Measurements from ENCODE around the gene MMADHC. TPM values are rescaled to one million over a fixed set of nuclear protein-coding genes. Genes with fewer than 3 reads are reported as not detected.

The MMADHC gene
- 10 to 100 TPM; 21.1 to 80.9 (median 68.9) TPM for total RNA-seq

- Histone ChIP-seq H3K4me1 (peaks cover 15 to 38% (median 33%) of the 10 kb centered on the region in 4 donors), H3K4me3 (peak within 1 kb of the TSS; percentile 58 to 74 (median 63)), H3K27me3 (no peaks in the 10 kb centered on the region), H3K9me3 (no peaks in the 10 kb centered on the region), H3K36me3 (peaks cover 0 to 11% (median 0%) of the 10 kb centered on the region in 4 donors), H3K27ac (peak within 1 kb of the TSS; percentile 91 to 99 (median 97))
- 0% methylated on average over 34 to 45 of the region's 45 CpGs for WGBS, 2 donors
- ATAC-seq (ENCODE audit: low FRiP score in 2 of 2): peak; percentile 98 to 99
- DNase-seq: peak; percentile 94 to 96
- no peak for TF ChIP-seq EP300 (IDR thresholded peaks at IDR 0.05)
- TF ChIP-seq POLR2A (IDR thresholded peaks at IDR 0.05): peak in 3 of 4 donors; percentile 82 to 92 (median 85)
- TF ChIP-seq POLR2AphosphoS5 (IDR thresholded peaks at IDR 0.05): peak; percentile 96 to 98
- peak in 2 of 6 experiments; percentile 11 to 32 for TF ChIP-seq CTCF (IDR thresholded peaks at IDR 0.05)
Observed at GRCh38 chr2:149587220-149587949, at the start of gene MMADHC. TSS of gene MMADHC (minus strand) at chr2:149587775. CDS start at chr2:149587097, 678 bp downstream.

DNA sequence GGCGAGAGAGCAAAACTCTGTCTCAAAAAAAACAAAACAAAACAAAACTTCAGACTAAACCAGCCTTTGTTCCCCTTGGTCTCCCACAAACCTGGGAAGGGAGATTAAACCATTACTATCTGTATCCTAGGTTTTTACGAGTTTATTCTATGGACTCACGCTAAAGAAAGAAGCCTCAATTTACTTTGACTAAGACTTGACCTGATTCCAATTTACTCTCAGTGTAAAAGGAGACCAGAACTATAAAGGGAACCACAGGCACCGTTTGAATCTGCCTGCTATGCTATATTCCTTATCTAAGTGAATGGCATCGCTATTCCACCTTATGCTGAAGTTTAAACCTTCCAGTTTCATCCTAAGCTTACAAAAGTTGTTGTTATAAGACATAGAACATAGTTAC is 46.5 kb upstream of the MMADHC start:
- no peak for DNase-seq
- Histone ChIP-seq H3K4me3 (no peak overlapping the region), H3K4me1 (no peaks in the 10 kb centered on the region), H3K27me3 (no peaks in the 10 kb centered on the region), H3K36me3 (no peaks in the 10 kb centered on the region), H3K27ac (no peak overlapping the region), H3K9me3 (no peaks in the 10 kb centered on the region)
- TF ChIP-seq POLR2AphosphoS5 (IDR thresholded peaks at IDR 0.05) (no peak), CTCF (IDR thresholded peaks at IDR 0.05) (no peak), POLR2A (IDR thresholded peaks at IDR 0.05) (no peak), EP300 (IDR thresholded peaks at IDR 0.05) (no peak)
- 89 to 90% methylated on average over 5 of the region's 5 CpGs for WGBS, 2 donors
- ATAC-seq (ENCODE audit: low FRiP score in 2 of 2): no peak

GRCh38 chr2:149630445-149630844 is 42.9 kb upstream of the MMADHC start:
- 97 to 100% methylated on average over 1 of the region's 1 CpG for WGBS, 2 donors
- Histone ChIP-seq H3K4me3 (no peak overlapping the region), H3K9me3 (no peaks in the 10 kb centered on the region), H3K27me3 (no peaks in the 10 kb centered on the region), H3K4me1 (no peaks in the 10 kb centered on the region), H3K36me3 (no peaks in the 10 kb centered on the region), H3K27ac (no peak overlapping the region)
- DNase-seq (no peak), ATAC-seq (ENCODE audit: low FRiP score in 2 of 2) (no peak)
- TF ChIP-seq POLR2AphosphoS5 (IDR thresholded peaks at IDR 0.05) (no peak), CTCF (IDR thresholded peaks at IDR 0.05) (no peak)

- H3K36me3 ChIP-seq: no peaks in the 10 kb centered on the region
- no peaks in the 10 kb centered on the region for H3K27me3 ChIP-seq
- no peak for ATAC-seq (ENCODE audit: low FRiP score in 2 of 2)
- no peak overlapping the region for H3K27ac ChIP-seq
- H3K9me3 ChIP-seq: no peaks in the 10 kb centered on the region
- DNase-seq: no peak
- H3K4me1 ChIP-seq: no peaks in the 10 kb centered on the region
- no peak for TF ChIP-seq POLR2AphosphoS5 (IDR thresholded peaks at IDR 0.05)
- TF ChIP-seq POLR2A (IDR thresholded peaks at IDR 0.05): no peak
- no peak for TF ChIP-seq EP300 (IDR thresholded peaks at IDR 0.05)
- TF ChIP-seq CTCF (IDR thresholded peaks at IDR 0.05): no peak
- no peak overlapping the region for H3K4me3 ChIP-seq
Observed at GRCh38 chr2:149629026-149629425, 41.5 kb upstream of the MMADHC start.
